ENCODE results near the gene PIAS4.

PIAS4 gene

DNA sequence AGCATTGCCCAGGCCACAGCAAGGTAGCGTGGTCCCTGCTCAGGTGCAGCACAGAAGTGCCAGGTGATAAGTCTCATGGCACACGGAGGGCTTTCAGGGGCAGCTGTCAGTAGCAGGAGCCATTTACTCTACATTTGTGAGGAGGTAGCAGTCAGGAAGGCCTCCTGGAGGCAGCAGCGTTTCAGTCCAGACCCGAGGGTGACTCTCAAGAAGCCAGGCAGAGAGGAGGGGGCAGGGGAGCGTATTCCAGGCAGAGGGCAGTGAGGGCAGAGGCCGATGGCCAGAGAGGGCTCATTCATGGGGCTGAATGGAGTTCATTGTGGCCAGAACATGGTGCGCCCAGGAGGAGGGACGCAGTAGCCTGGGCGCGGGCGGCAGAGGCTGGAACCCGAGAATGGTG, 8.9 kb downstream of the PIAS4 start:
- no peak for DNase-seq
- H3K27ac Mint-ChIP-seq, result peak overlapping the region; percentile 14
- H3K36me3 Mint-ChIP-seq, result peaks cover 25 to 52% of the 10 kb centered on the region in 2 donors

GRCh38 chr19:4016903-4017638, 9.5 kb downstream of the PIAS4 start:
- H3K4me1 Mint-ChIP-seq, result peaks cover 18 to 46% of the 10 kb centered on the region in 2 donors
- DNase-seq (no peak), ATAC-seq (replicated peaks) (no peak)
- peaks cover 28 to 55% of the 10 kb centered on the region in 2 donors for H3K36me3 Mint-ChIP-seq
- H3K27me3 Mint-ChIP-seq, result no peaks in the 10 kb centered on the region
- no peak overlapping the region for H3K4me3 Mint-ChIP-seq
- H3K27ac Mint-ChIP-seq, result peak overlapping the region; percentile 14
- H3K9me3 Mint-ChIP-seq, result no peaks in the 10 kb centered on the region

More for the DNA sequence above, 8.9 kb downstream of the PIAS4 start:
- Mint-ChIP-seq H3K27me3 (no peaks in the 10 kb centered on the region), H3K4me1 (peaks cover 18 to 46% of the 10 kb centered on the region in 2 donors), H3K4me3 (no peak overlapping the region), H3K9me3 (no peaks in the 10 kb centered on the region)
- ATAC-seq (replicated peaks), result no peak

- H3K4me1 Mint-ChIP-seq, result peaks cover 15 to 35% of the 10 kb centered on the region in 2 donors
- H3K27ac Mint-ChIP-seq, result no peak overlapping the region
- H3K27me3 Mint-ChIP-seq, result no peaks in the 10 kb centered on the region
- no peaks in the 10 kb centered on the region for H3K9me3 Mint-ChIP-seq
- peaks cover 25 to 49% of the 10 kb centered on the region in 2 donors for H3K36me3 Mint-ChIP-seq
- ATAC-seq (replicated peaks), result no peak
- no peak for DNase-seq
- no peak overlapping the region for H3K4me3 Mint-ChIP-seq
Observed at GRCh38 chr19:4018140-4018613, 10.6 kb downstream of the PIAS4 start.

- ATAC-seq (replicated peaks), result no peak
- no peak overlapping the region for H3K4me3 Mint-ChIP-seq
Observed at GRCh38 chr19:4018775-4019504, 11.4 kb downstream of the PIAS4 start.

GRCh38 chr19:4019578-4019977, 12.0 kb downstream of the PIAS4 start:
- DNase-seq, result no peak
- Mint-ChIP-seq H3K4me1 (peaks cover 17 to 28% of the 10 kb centered on the region in 2 donors), H3K27ac (no peak overlapping the region), H3K27me3 (no peaks in the 10 kb centered on the region), H3K4me3 (no peak overlapping the region), H3K36me3 (peaks cover 28 to 45% of the 10 kb centered on the region in 2 donors), H3K9me3 (no peaks in the 10 kb centered on the region)
- ATAC-seq (replicated peaks), result no peak

More at GRCh38 chr19:4018775-4019504, 11.4 kb downstream of the PIAS4 start:
- no peak for DNase-seq
- H3K27me3 Mint-ChIP-seq, result no peaks in the 10 kb centered on the region
- H3K27ac Mint-ChIP-seq, result no peak overlapping the region
- H3K36me3 Mint-ChIP-seq, result peaks cover 28 to 49% of the 10 kb centered on the region in 2 donors
- peaks cover 16 to 33% of the 10 kb centered on the region in 2 donors for H3K4me1 Mint-ChIP-seq
- H3K9me3 Mint-ChIP-seq, result no peaks in the 10 kb centered on the region

DNA sequence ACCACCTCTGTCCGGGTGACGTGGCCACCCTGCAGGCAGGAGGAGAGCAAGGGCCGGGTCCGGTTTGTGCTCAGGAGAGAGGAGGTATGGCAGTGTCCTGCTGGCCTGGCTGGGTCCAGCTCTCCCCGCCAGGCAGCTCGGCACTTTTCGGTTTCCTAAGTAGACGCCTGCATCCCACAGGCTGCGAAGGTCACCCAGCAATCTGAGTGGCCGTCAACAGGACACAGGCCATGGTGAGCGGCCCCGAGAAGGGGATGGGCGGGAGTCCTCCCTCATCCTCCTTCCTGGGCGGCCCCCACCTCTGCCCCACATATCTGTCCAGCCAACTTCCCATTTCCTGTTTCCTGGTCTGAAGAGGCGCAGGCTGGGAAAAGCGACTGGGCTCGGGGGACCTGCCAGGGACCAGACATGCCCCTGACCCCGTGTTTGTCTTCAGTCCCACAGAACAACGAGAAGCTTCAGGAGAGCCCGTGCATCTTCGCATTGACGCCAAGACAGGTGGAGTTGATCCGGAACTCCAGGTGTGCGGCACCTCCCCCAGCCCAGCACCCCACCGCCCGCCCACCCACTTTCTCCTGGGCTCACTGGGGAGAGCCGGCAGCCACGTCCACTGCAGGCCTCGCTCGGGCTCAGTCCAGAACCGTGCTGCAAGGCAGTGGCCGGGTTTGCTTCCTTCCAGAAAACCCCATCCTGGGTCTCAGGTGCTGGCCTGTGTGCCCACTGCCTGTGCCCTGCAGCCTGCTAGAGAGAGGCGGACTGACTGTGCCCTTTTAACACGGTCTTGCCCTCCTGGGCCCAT, 16.3 kb downstream of the PIAS4 start:
- no peak for ATAC-seq (replicated peaks)
- no peak for DNase-seq
- Mint-ChIP-seq H3K36me3 (peaks cover 25 to 33% of the 10 kb centered on the region in 2 donors), H3K4me1 (peaks cover 0 to 8% of the 10 kb centered on the region in 2 donors), H3K4me3 (no peak overlapping the region), H3K9me3 (no peaks in the 10 kb centered on the region), H3K27me3 (no peaks in the 10 kb centered on the region), H3K27ac (no peak overlapping the region)

- Mint-ChIP-seq H3K27ac (no peak overlapping the region), H3K9me3 (no peaks in the 10 kb centered on the region), H3K36me3 (peaks cover 33 to 37% of the 10 kb centered on the region in 2 donors), H3K4me3 (no peak overlapping the region), H3K4me1 (peaks cover 0 to 7% of the 10 kb centered on the region in 2 donors), H3K27me3 (no peaks in the 10 kb centered on the region)
- DNase-seq (no peak), ATAC-seq (replicated peaks) (no peak)
Observed at GRCh38 chr19:4025317-4025716, 17.8 kb downstream of the PIAS4 start.

DNA sequence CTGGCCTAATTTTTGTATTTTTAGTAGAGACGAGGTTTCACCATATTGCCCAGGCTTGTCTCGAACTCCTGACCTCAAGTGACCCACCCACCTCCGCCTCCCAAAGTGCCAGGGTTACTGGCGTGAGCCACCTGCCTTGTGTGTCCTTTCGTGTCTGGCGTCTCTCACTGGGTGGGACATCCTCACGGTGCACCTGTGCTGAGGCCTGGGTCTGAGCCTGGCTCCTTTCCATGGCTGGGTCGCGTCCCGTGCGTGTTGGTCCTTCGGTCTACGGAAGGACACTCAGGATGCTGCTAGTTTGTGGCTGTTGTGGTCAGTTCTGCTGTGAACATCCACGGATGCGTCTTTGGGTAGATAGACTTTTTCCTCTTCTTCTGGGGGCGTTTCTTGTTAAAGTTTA, 19.6 kb downstream of the PIAS4 start:
- Mint-ChIP-seq H3K9me3 (no peaks in the 10 kb centered on the region), H3K27me3 (no peaks in the 10 kb centered on the region), H3K27ac (no peak overlapping the region), H3K4me3 (no peak overlapping the region), H3K4me1 (peaks cover 0 to 7% of the 10 kb centered on the region in 2 donors), H3K36me3 (peaks cover 28 to 35% of the 10 kb centered on the region in 2 donors)
- ATAC-seq (replicated peaks) (no peak), DNase-seq (no peak)

GRCh38 chr19:4028334-4029246, 21.1 kb downstream of the PIAS4 start:
- H3K27me3 Mint-ChIP-seq, result no peaks in the 10 kb centered on the region
- no peak overlapping the region for H3K4me3 Mint-ChIP-seq
- H3K9me3 Mint-ChIP-seq, result no peaks in the 10 kb centered on the region
- H3K36me3 Mint-ChIP-seq, result peaks cover 26 to 33% of the 10 kb centered on the region in 2 donors
- peaks cover 0 to 5% of the 10 kb centered on the region in 2 donors for H3K4me1 Mint-ChIP-seq
- no peak for DNase-seq
- ATAC-seq (replicated peaks), result no peak
- no peak overlapping the region for H3K27ac Mint-ChIP-seq

GRCh38 chr19:4029247-4029614, 21.7 kb downstream of the PIAS4 start:
- ATAC-seq (replicated peaks) (no peak), DNase-seq (no peak)
- H3K4me1 Mint-ChIP-seq, result peaks cover 0 to 5% of the 10 kb centered on the region in 2 donors
- H3K27me3 Mint-ChIP-seq, result no peaks in the 10 kb centered on the region
- H3K9me3 Mint-ChIP-seq, result no peaks in the 10 kb centered on the region
- peaks cover 23 to 33% of the 10 kb centered on the region in 2 donors for H3K36me3 Mint-ChIP-seq
- H3K4me3 Mint-ChIP-seq, result no peak overlapping the region
- H3K27ac Mint-ChIP-seq, result no peak overlapping the region

DNA sequence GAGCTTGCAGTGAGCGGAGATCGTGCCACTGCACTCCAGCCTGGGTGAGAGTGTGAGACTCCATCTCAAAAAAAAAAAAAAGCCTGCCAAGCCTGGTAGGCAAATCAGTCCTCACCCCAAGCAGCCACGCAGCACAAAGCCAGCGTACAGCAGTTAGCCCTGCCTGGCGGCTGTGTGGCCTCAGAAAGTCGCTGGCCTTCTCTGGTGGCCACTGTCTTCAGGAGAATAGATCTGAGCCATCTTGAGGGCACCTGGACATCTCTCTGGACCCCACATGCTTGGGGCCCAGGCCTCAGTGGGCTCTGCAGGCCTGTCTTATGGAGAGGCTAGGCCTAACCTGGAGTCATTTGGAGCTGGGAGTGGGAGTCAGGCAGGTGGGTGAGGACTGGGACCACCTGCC, 23.0 kb downstream of the PIAS4 start:
- Mint-ChIP-seq H3K4me3 (no peak overlapping the region), H3K27ac (peak overlapping the region; percentile 14), H3K9me3 (no peaks in the 10 kb centered on the region), H3K4me1 (peaks cover 0 to 2% of the 10 kb centered on the region in 2 donors), H3K27me3 (no peaks in the 10 kb centered on the region), H3K36me3 (peaks cover 16 to 28% of the 10 kb centered on the region in 2 donors)
- DNase-seq (no peak), ATAC-seq (replicated peaks) (no peak)

DNA sequence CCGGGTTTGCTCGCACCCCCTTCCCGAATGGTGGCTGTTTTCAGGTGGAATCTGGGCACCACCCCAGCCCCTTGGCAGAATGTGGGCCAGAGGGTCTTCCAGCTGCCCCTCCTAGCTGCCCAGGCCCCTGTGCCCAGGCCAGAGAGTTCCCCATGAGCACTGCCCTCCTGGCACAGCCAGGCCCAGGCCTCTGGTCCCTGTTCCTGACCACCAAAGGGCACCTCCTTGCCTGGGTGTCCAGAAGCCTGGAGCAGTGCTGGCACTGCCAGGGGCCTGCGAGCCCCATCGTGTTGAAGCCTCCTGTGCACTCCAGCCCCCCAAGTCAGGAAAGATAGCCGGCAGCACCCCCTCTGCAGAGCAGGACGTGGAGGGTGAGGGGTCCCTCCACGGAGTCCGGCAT, 23.4 kb downstream of the PIAS4 start:
- Mint-ChIP-seq H3K9me3 (no peaks in the 10 kb centered on the region), H3K27ac (no peak overlapping the region), H3K27me3 (no peaks in the 10 kb centered on the region), H3K4me1 (peaks cover 0 to 2% of the 10 kb centered on the region in 2 donors), H3K36me3 (peaks cover 14 to 26% of the 10 kb centered on the region in 2 donors), H3K4me3 (no peak overlapping the region)
- no peak for DNase-seq
- no peak for ATAC-seq (replicated peaks)

DNA sequence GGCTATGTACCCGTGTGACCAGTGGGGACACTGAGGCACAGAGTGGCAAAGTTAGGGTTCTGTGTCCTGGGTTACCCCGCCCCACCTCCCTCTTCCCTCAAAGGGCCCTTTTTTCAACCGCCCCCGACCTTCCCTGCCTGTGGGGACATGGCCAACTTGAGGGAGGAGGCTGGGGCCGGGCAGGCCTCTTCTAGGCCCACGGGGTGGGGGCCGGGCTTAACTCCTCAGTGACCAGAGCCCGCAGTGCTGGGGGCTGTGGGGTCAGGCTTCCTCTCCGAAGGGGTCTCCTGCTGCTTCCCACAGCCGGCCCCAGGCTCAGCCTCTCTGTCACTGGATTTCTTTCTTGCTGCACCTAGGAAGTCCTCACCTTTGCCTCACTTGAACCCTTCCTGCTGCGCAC, 23.9 kb downstream of the PIAS4 start:
- Mint-ChIP-seq H3K27ac (peak overlapping the region; percentile 89), H3K9me3 (no peaks in the 10 kb centered on the region), H3K4me3 (no peak overlapping the region), H3K36me3 (peaks cover 14 to 23% of the 10 kb centered on the region in 2 donors), H3K27me3 (no peaks in the 10 kb centered on the region), H3K4me1 (peaks cover 0 to 2% of the 10 kb centered on the region in 2 donors)
- DNase-seq, result no peak
- no peak for ATAC-seq (replicated peaks)

Data from stimulated activated naive B cell treated with anti-CD40 and anti-IgM and Interleukin-4, amounts not matched to agents 10 μg/mL and 1 μg/mL and 100 μg/mL, for 72 hours (primary cell).